Measurements from ENCODE around the gene PCNX2.

GRCh38 chr1:233237647-233238046, 57.9 kb downstream of the PCNX2 start:
- TF ChIP-seq, protein P1, sequence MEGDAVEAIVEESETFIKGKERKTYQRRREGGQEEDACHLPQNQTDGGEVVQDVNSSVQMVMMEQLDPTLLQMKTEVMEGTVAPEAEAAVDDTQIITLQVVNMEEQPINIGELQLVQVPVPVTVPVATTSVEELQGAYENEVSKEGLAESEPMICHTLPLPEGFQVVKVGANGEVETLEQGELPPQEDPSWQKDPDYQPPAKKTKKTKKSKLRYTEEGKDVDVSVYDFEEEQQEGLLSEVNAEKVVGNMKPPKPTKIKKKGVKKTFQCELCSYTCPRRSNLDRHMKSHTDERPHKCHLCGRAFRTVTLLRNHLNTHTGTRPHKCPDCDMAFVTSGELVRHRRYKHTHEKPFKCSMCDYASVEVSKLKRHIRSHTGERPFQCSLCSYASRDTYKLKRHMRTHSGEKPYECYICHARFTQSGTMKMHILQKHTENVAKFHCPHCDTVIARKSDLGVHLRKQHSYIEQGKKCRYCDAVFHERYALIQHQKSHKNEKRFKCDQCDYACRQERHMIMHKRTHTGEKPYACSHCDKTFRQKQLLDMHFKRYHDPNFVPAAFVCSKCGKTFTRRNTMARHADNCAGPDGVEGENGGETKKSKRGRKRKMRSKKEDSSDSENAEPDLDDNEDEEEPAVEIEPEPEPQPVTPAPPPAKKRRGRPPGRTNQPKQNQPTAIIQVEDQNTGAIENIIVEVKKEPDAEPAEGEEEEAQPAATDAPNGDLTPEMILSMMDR (conservative IDR thresholded peaks at IDR 0.05) = no peak
- TF ChIP-seq ZFX (IDR thresholded peaks at IDR 0.05) = no peak

All from C4-2B (cell line).